GM18519 (cell line): ENCODE results near the gene PDZRN3.

ENCODE experiments used
- ATAC-seq: cut with Tn5 transposase; IDR thresholded peaks from one replicate; pipeline ENCODE4 v1.9.1; 2021; ENCODE audit warnings: mild to moderate bottlenecking, moderate library complexity; ENCODE audit not compliant: unreplicated experiment, low FRiP score

The PDZRN3 gene

GRCh38 chr3:73624017-73624820, 522 bp downstream of the PDZRN3 start:
- no peak for ATAC-seq

- no peak for ATAC-seq
These were observed 1.4 kb downstream of the PDZRN3 start for GRCh38 chr3:73623346-73623745.

GRCh38 chr3:73622091-73622805, 2.5 kb downstream of the PDZRN3 start:
- no peak for ATAC-seq

GRCh38 chr3:73621388-73621787, 3.4 kb downstream of the PDZRN3 start:
- ATAC-seq = no peak

GRCh38 chr3:73618461-73618860, 6.3 kb downstream of the PDZRN3 start:
- no peak for ATAC-seq

GRCh38 chr3:73616056-73616455, 8.7 kb downstream of the PDZRN3 start:
- no peak for ATAC-seq

- ATAC-seq = no peak
These were observed 10.3 kb downstream of the PDZRN3 start for GRCh38 chr3:73614419-73614818.

- no peak for ATAC-seq
These were observed 13.6 kb downstream of the PDZRN3 start for GRCh38 chr3:73611176-73611575.

- no peak for ATAC-seq
These were observed 14.2 kb downstream of the PDZRN3 start for GRCh38 chr3:73610493-73610892.

- ATAC-seq = no peak
These were observed 15.1 kb downstream of the PDZRN3 start for GRCh38 chr3:73609655-73610054.

GRCh38 chr3:73609315-73609641, 15.5 kb downstream of the PDZRN3 start:
- no peak for ATAC-seq

- no peak for ATAC-seq
These were observed 16.1 kb downstream of the PDZRN3 start for GRCh38 chr3:73608456-73609314.

- ATAC-seq = no peak
These were observed 18.9 kb downstream of the PDZRN3 start for GRCh38 chr3:73605861-73606260.

GRCh38 chr3:73605412-73605811, 19.3 kb downstream of the PDZRN3 start:
- ATAC-seq = no peak

- no peak for ATAC-seq
These were observed 20.3 kb downstream of the PDZRN3 start for GRCh38 chr3:73604451-73604850.

GRCh38 chr3:73603762-73604171, 21.0 kb downstream of the PDZRN3 start:
- ATAC-seq = no peak

- ATAC-seq = no peak
These were observed 22.6 kb downstream of the PDZRN3 start for GRCh38 chr3:73602170-73602569.

- ATAC-seq = no peak
These were observed 23.3 kb downstream of the PDZRN3 start for GRCh38 chr3:73601481-73601880.

- no peak for ATAC-seq
These were observed 23.7 kb downstream of the PDZRN3 start for GRCh38 chr3:73601011-73601410.

- no peak for ATAC-seq
These were observed 24.3 kb downstream of the PDZRN3 start for GRCh38 chr3:73600293-73600938.

- no peak for ATAC-seq
These were observed 25.1 kb downstream of the PDZRN3 start for GRCh38 chr3:73599605-73600004.
